Measurements from ENCODE around the gene TET3.

- TF ChIP-seq, protein P1, sequence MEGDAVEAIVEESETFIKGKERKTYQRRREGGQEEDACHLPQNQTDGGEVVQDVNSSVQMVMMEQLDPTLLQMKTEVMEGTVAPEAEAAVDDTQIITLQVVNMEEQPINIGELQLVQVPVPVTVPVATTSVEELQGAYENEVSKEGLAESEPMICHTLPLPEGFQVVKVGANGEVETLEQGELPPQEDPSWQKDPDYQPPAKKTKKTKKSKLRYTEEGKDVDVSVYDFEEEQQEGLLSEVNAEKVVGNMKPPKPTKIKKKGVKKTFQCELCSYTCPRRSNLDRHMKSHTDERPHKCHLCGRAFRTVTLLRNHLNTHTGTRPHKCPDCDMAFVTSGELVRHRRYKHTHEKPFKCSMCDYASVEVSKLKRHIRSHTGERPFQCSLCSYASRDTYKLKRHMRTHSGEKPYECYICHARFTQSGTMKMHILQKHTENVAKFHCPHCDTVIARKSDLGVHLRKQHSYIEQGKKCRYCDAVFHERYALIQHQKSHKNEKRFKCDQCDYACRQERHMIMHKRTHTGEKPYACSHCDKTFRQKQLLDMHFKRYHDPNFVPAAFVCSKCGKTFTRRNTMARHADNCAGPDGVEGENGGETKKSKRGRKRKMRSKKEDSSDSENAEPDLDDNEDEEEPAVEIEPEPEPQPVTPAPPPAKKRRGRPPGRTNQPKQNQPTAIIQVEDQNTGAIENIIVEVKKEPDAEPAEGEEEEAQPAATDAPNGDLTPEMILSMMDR (IDR thresholded peaks at IDR 0.05): no peak
- TF ChIP-seq RAD21 (IDR thresholded peaks at IDR 0.05; ENCODE audit: low read length): no peak
- no peak for TF ChIP-seq SIN3A (IDR thresholded peaks at IDR 0.05; ENCODE audit: borderline replicate concordance, low read depth, low read length)
- TF ChIP-seq, protein P2, sequence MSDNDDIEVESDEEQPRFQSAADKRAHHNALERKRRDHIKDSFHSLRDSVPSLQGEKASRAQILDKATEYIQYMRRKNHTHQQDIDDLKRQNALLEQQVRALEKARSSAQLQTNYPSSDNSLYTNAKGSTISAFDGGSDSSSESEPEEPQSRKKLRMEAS (IDR thresholded peaks at IDR 0.05; ENCODE audit: low read depth): peak; percentile 79; the same call in 1 of the 2 replicates
- TF ChIP-seq SMC3 (IDR thresholded peaks at IDR 0.05; ENCODE audit: low read depth, low read length): no peak
- no peak for TF ChIP-seq EP300 (IDR thresholded peaks at IDR 0.05; ENCODE audit: borderline replicate concordance in 1 of 2, low read depth in 1 of 2, low read length in 1 of 2)
- no peak for TF ChIP-seq TCF12 (IDR thresholded peaks at IDR 0.05)
- TF ChIP-seq EZH2phosphoT487 (IDR thresholded peaks at IDR 0.05; ENCODE audit: borderline replicate concordance, low read depth): no peak
- no peak for TF ChIP-seq RXRA (IDR thresholded peaks at IDR 0.05; ENCODE audit: borderline replicate concordance, low read depth)
These were observed at the start of gene TET3 for GRCh38 chr2:73984203-73984921.
